Measurements from ENCODE around the gene APBA2. TPM values are rescaled to one million over a fixed set of nuclear protein-coding genes. Genes with fewer than 3 reads are reported as not detected.

The APBA2 gene
- total RNA-seq, 1 donor from 2014 or later, result 35.8 TPM

DNA sequence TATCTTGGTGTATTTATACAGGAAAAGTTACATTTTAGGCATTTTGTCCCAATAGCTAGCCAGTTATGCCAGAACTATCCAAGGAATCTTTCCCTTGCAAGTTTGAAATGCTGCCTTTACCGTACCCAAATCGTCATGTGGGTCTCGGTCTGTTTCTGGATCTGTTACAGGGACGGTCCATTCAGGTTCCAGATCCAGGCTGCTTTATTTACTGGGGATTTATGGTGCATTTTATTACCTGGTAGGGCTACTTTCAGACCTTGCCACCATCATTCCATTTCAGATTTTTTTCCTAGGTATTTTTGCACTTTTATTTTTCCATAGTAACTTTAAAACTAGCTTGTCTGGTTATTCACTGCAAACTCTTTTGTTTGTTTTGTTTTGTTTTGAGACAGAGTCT, 197.4 kb downstream of the APBA2 start:
- no peak overlapping the region for H3K4me2 ChIP-seq
- H3F3A ChIP-seq (ENCODE audit: low read depth), result no peaks in the 10 kb centered on the region
- H3K4me3 ChIP-seq, result no peak overlapping the region
- H2AFZ ChIP-seq (replicated peaks), result no peak overlapping the region
- no peak overlapping the region for H3K9ac ChIP-seq
- no peak for DNase-seq (ENCODE audit: low spot score)
- no peaks in the 10 kb centered on the region for H4K20me1 ChIP-seq (ENCODE audit: low read depth)
- peaks cover 4% of the 10 kb centered on the region for H3K9me3 ChIP-seq (ENCODE audit: low read depth)
- H3K27ac ChIP-seq, result no peak overlapping the region
- no peaks in the 10 kb centered on the region for H3K27me3 ChIP-seq
- Mint-ChIP-seq H3K4me1 (peaks cover 20% of the 10 kb centered on the region), H3K27me3 (ENCODE audit: insufficient read depth, low read depth) (peaks cover 5% of the 10 kb centered on the region), H3K36me3 (peaks cover 16% of the 10 kb centered on the region), H3K9me3 (peaks cover 7% of the 10 kb centered on the region), H3K27ac (no peak overlapping the region), H3K4me3 (no peak overlapping the region)
- no peaks in the 10 kb centered on the region for H3K4me1 ChIP-seq
- TF ChIP-seq CTCF (IDR thresholded peaks at IDR 0.05) (no peak), EZH2phosphoT487 (IDR thresholded peaks at IDR 0.05) (no peak)
- H3K36me3 ChIP-seq, result peaks cover 8% of the 10 kb centered on the region
- H3K79me2 ChIP-seq (ENCODE audit: low read depth), result no peaks in the 10 kb centered on the region

- no peak overlapping the region for H3K9ac ChIP-seq
- no peaks in the 10 kb centered on the region for H4K20me1 ChIP-seq (ENCODE audit: low read depth)
- peaks cover 5% of the 10 kb centered on the region for H3K27me3 Mint-ChIP-seq (ENCODE audit: insufficient read depth, low read depth)
- DNase-seq (ENCODE audit: low spot score), result no peak
- H3K27ac Mint-ChIP-seq, result no peak overlapping the region
- no peak for TF ChIP-seq CTCF (IDR thresholded peaks at IDR 0.05)
- no peak for TF ChIP-seq EZH2 (IDR thresholded peaks at IDR 0.05)
- no peak for TF ChIP-seq EZH2phosphoT487 (IDR thresholded peaks at IDR 0.05)
- no peak overlapping the region for H3K4me3 Mint-ChIP-seq
- H3K36me3 ChIP-seq, result peaks cover 8% of the 10 kb centered on the region
- H3K9me3 Mint-ChIP-seq, result peaks cover 7% of the 10 kb centered on the region
- no peak overlapping the region for H2AFZ ChIP-seq (replicated peaks)
- no peak overlapping the region for H3K4me3 ChIP-seq
- H3K79me2 ChIP-seq (ENCODE audit: low read depth), result no peaks in the 10 kb centered on the region
- no peaks in the 10 kb centered on the region for H3F3A ChIP-seq (ENCODE audit: low read depth)
- H3K4me1 ChIP-seq, result no peaks in the 10 kb centered on the region
- no peak overlapping the region for H3K27ac ChIP-seq
- H3K36me3 Mint-ChIP-seq, result peaks cover 13% of the 10 kb centered on the region
- H3K27me3 ChIP-seq, result no peaks in the 10 kb centered on the region
- H3K4me1 Mint-ChIP-seq, result peaks cover 17% of the 10 kb centered on the region
- H3K4me2 ChIP-seq, result no peak overlapping the region
- H3K9me3 ChIP-seq (ENCODE audit: low read depth), result peaks cover 4% of the 10 kb centered on the region
Observed at GRCh38 chr15:29083858-29084257, 198.1 kb downstream of the APBA2 start.

DNA sequence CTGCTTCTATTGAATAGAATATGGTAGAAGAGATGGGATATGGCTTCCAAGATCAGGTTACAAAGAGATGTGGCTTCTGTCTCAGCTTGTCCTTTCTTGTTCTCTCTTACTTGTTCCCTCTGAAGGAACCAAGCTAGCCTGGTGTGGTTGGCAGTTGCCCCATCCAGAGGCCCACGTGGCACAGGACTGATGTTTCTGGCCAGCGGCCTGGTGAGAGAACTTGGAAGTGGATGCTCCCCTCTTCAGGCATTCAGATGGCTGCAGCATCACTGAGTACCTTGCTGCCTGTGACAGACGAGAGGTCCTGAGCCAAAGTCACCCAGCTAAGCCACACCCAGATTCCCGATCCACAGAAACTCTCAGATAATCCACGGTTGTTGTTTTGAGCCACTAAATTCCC, 200.2 kb downstream of the APBA2 start:
- Histone ChIP-seq H4K20me1 (ENCODE audit: low read depth) (peaks cover 7% of the 10 kb centered on the region), H3K27me3 (no peaks in the 10 kb centered on the region), H3K27ac (no peak overlapping the region), H3K4me2 (no peak overlapping the region), H3K79me2 (ENCODE audit: low read depth) (no peaks in the 10 kb centered on the region), H3F3A (ENCODE audit: low read depth) (no peaks in the 10 kb centered on the region), H3K36me3 (peaks cover 8% of the 10 kb centered on the region), H3K4me3 (no peak overlapping the region), H2AFZ (replicated peaks) (no peak overlapping the region), H3K9me3 (ENCODE audit: low read depth) (peaks cover 4% of the 10 kb centered on the region), H3K4me1 (no peaks in the 10 kb centered on the region), H3K9ac (no peak overlapping the region)
- Mint-ChIP-seq H3K4me1 (peaks cover 15% of the 10 kb centered on the region), H3K36me3 (peaks cover 11% of the 10 kb centered on the region), H3K27ac (peak overlapping the region; percentile 59), H3K9me3 (peaks cover 7% of the 10 kb centered on the region), H3K27me3 (ENCODE audit: insufficient read depth, low read depth) (peaks cover 9% of the 10 kb centered on the region), H3K4me3 (no peak overlapping the region)
- DNase-seq (ENCODE audit: low spot score), result no peak
- TF ChIP-seq EZH2 (IDR thresholded peaks at IDR 0.05) (no peak), CTCF (IDR thresholded peaks at IDR 0.05) (no peak), EZH2phosphoT487 (IDR thresholded peaks at IDR 0.05) (no peak)
